Stimulated activated naive CD8-positive, alpha-beta T cell treated with anti-CD3 and anti-CD28 coated beads, Interleukin-15, Interleukin-2, amounts not matched to agents 100 ng/mL and 50 ng/mL, for 24 hours (primary cell): Measurements from ENCODE around the gene PLD2.

Source experiments
- H3K27ac Mint-ChIP-seq: one replicate; pipeline ENCODE4 v1.8.0; 2021; ENCODE audit warnings: mild to moderate bottlenecking, mixed read lengths
- H3K27me3 Mint-ChIP-seq: one replicate; pipeline ENCODE4 v1.8.0; 2021; ENCODE audit warnings: mixed read lengths
- H3K36me3 Mint-ChIP-seq: one replicate; pipeline ENCODE4 v1.8.0; 2021; ENCODE audit warnings: low read depth, mixed read lengths
- H3K4me1 Mint-ChIP-seq: one replicate; pipeline ENCODE4 v1.8.0; 2021; ENCODE audit warnings: low read depth, mixed read lengths
- H3K4me3 Mint-ChIP-seq: one replicate; pipeline ENCODE4 v1.8.0; 2021; ENCODE audit warnings: mild to moderate bottlenecking, mixed read lengths
- H3K9me3 Mint-ChIP-seq: one replicate; pipeline ENCODE4 v1.8.0; 2021; ENCODE audit warnings: mixed read lengths

The PLD2 gene

DNA sequence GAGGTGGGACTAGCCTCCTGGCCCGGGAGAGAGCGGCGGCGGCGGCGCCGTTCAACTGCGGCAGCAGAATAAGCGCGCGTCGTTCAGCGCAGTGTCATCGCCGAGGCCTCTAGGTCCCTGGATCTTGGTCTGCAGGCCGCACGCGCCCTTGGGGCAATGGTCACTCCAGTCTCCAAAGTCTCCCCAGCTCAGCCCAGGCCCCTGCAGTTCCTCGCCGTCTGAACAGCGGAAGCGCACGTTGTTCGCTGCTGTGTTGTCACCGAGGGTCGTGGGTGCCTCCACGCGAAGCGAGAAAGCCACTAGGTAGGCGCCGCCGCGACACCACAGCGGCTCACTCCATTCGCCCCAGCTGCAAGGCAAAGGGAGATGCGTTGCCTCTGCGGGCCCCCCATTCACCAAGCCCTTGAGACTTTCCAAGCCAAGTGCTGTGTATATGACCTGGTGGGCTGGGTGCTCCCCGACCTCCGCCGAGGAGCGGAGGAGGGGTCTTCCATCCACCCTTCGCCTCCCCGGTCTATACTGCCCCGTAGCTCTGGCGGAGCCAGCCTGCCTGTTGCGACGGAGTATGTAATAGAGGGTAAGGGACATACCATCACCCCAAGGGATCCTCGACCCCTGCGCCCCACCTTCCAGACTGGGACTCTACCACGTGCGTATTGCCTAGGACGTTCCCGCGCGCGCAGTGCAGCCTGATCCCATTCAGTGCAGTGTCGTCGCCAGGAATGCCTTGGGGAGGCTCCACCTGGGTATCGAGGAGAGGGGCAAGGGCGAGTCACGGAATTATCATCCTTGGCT, 21.4 kb upstream of the PLD2 start:
- peaks cover 63% of the 10 kb centered on the region for H3K27me3 Mint-ChIP-seq
- peak overlapping the region; percentile 20 for H3K4me3 Mint-ChIP-seq
- no peak overlapping the region for H3K27ac Mint-ChIP-seq
- H3K4me1 Mint-ChIP-seq: peaks cover 23% of the 10 kb centered on the region
- no peaks in the 10 kb centered on the region for H3K9me3 Mint-ChIP-seq
- H3K36me3 Mint-ChIP-seq: no peaks in the 10 kb centered on the region

DNA sequence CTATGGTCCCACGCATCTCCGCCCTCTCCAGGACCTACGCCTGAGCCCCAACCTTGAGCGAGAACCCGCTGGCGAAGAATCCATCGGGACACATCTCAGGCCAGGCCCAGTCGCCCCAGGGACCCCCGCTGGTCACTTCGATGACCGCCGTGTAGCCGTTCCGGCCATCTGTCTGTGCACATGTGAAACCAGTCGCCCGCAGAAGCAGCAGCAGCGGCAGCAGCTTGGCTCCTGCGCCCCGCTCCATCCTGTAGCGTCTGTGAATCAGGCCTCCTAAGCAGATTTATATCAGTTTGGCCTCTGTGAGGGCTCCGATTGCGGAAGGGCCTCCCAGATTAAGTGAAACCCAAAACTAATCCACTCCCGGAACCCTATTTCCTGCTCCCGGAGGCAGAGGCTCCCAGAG, 20.8 kb upstream of the PLD2 start, which contains the start of gene VMO1:
VMO1 (minus strand) TSS at position 259 of the 406 bp plus-strand sequence; CDS start at position 247, 12 bp downstream.
- no peaks in the 10 kb centered on the region for H3K36me3 Mint-ChIP-seq
- no peak within 1 kb of the TSS for H3K27ac Mint-ChIP-seq
- no peaks in the 10 kb centered on the region for H3K9me3 Mint-ChIP-seq
- H3K27me3 Mint-ChIP-seq: peaks cover 59% of the 10 kb centered on the region
- H3K4me1 Mint-ChIP-seq: peaks cover 29% of the 10 kb centered on the region
- H3K4me3 Mint-ChIP-seq: peak within 1 kb of the TSS; percentile 20

DNA sequence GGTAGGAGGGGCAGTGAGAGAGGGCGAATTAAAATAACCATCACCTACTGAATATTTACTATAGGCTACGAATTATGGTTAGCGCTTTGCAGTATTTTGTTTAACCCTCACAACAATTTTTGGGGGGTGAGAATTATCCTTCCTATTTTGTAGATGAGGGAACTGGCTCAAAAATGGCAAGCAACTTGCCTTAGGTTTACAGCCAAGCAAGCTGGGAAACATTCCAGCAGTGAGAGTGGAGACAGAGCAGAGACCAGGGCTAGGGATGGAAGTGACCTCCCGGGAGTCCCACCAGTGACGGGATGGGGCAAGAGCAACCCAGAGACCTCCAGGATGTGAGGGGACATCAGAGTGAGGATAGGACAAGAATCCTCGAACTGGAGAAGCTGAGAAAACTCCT, 20.4 kb upstream of the PLD2 start:
- peaks cover 32% of the 10 kb centered on the region for H3K4me1 Mint-ChIP-seq
- H3K36me3 Mint-ChIP-seq: no peaks in the 10 kb centered on the region
- peaks cover 59% of the 10 kb centered on the region for H3K27me3 Mint-ChIP-seq
- no peaks in the 10 kb centered on the region for H3K9me3 Mint-ChIP-seq
- H3K4me3 Mint-ChIP-seq: no peak overlapping the region
- H3K27ac Mint-ChIP-seq: no peak overlapping the region

DNA sequence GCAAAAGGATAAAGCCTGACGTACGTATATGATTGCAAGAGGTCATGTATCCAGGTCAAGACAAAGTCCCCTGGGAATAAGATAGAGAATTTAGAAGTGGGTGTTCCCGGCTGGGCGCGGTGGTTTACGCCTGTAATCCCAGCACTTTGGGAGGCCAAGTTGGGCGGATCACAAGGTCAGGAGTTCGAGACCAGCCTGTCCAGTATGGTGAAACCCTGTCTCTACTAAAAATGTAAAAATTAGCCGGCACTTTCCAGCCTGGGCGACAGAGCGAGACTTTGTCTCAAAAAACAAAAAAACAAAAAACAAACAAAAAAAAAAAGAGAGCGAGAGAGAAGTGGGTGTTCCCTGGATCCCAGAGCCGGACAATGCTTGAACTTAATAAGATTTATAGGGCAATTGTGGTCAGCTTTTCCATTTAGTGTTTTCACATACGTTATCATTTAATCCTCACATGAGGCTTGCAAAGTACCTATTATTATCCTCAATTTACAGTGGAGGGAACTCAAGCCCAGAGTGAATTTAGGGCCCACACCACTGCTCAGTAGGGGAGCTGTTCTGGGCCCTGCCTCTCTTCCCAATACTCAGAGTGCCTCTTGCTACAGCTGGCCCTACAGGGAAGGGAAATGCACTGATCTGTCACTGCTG, 18.7 kb upstream of the PLD2 start:
- no peaks in the 10 kb centered on the region for H3K9me3 Mint-ChIP-seq
- no peak overlapping the region for H3K27ac Mint-ChIP-seq
- peak overlapping the region; percentile 38 for H3K4me3 Mint-ChIP-seq
- H3K4me1 Mint-ChIP-seq: peaks cover 32% of the 10 kb centered on the region
- peaks cover 50% of the 10 kb centered on the region for H3K27me3 Mint-ChIP-seq
- no peaks in the 10 kb centered on the region for H3K36me3 Mint-ChIP-seq

DNA sequence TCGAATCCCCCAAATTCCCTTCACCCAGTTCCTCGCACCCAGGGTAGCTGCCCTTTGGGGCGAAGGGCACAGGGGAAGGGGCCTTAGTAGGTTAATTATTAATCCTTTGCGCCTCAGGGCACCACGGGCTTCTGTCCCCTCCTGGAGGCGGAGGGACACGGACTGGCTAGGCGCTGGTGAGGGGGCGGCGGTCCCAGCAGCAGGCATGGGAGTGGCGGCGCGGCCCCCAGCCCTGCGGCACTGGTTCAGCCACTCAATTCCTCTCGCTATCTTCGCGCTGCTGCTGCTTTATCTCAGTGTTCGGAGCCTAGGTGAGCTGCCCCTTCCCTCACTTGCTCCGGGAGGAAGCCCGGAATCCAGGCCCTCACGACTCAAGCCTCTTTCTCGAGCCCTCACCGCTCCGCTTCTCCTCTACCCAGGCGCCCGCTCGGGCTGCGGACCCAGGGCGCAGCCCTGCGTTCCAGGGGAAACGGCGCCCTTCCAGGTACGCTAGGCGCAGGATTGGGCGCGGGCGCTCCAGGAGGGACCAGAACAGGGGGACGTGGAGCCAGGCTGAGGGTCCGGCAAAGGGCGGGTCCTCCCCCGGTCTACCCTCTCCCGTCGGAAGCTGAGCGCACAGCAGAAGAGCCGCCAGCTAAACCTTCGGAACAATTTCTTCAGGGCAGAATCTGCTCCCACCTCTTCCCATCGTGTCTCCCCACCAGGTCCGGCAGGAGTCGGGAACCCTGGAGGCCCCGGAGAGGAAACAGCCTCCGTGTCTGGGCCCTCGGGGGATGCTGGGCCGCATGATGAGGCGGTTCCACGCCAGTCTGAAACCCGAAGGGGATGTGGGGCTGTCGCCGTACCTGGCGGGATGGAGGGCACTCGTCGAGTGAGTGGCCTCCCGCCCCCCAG, 17.9 kb upstream of the PLD2 start, which contains the start of gene GLTPD2:
GLTPD2 (plus strand) TSS at position 158 of the 894 bp plus-strand sequence; CDS start at position 206, 48 bp downstream.
- H3K4me3 Mint-ChIP-seq: peak within 1 kb of the TSS; percentile 78
- no peaks in the 10 kb centered on the region for H3K9me3 Mint-ChIP-seq
- H3K36me3 Mint-ChIP-seq: no peaks in the 10 kb centered on the region
- H3K27me3 Mint-ChIP-seq: peaks cover 46% of the 10 kb centered on the region
- H3K27ac Mint-ChIP-seq: no peak within 1 kb of the TSS
- peaks cover 32% of the 10 kb centered on the region for H3K4me1 Mint-ChIP-seq

DNA sequence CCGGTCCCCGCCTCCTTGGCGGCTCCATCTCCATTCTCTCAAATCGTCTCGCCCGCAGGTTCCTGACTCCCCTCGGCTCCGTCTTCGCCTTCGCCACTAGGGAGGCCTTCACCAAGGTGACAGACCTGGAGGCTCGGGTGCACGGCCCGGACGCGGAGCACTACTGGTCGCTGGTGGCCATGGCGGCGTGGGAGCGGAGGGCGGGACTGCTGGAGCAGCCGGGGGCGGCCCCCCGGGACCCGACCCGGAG, 17.3 kb upstream of the PLD2 start:
- H3K36me3 Mint-ChIP-seq: no peaks in the 10 kb centered on the region
- peaks cover 32% of the 10 kb centered on the region for H3K4me1 Mint-ChIP-seq
- peaks cover 40% of the 10 kb centered on the region for H3K27me3 Mint-ChIP-seq
- no peak overlapping the region for H3K27ac Mint-ChIP-seq
- H3K4me3 Mint-ChIP-seq: peak overlapping the region; percentile 78
- H3K9me3 Mint-ChIP-seq: no peaks in the 10 kb centered on the region

DNA sequence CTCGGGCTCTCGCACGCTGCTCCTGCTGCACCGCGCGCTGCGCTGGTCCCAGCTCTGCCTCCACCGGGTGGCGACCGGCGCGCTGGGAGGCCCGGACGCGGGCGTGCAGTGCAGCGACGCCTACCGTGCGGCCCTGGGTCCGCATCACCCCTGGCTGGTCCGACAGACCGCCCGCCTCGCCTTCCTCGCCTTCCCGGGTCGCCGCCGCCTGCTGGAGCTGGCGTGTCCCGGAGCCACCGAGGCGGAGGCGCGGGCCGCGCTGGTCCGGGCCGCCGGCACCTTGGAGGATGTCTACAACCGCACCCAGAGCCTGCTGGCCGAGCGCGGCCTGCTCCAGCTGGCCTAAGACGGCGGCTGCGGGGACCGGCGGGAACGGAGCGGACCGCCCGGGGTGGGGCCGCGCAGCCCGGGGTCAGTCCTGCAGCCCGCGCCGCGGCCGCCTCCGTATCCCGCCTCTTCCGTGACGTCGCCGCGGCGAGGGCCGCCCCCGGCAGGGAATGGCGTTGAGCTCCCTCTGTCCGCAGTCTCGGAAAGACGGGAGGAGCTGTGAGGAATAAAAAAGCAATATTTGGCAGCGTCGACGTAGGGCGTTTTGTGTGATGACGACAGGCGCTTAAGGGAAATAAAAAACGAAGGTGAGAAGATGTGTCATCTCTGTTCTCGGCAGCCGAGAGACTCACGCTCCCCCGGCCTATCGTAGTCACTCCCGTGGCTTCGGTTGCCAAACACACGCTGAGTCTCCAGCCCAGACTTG, 16.8 kb upstream of the PLD2 start:
- Mint-ChIP-seq H3K27ac (peak overlapping the region; percentile 70), H3K4me3 (peak overlapping the region; percentile 78), H3K27me3 (peaks cover 37% of the 10 kb centered on the region), H3K9me3 (no peaks in the 10 kb centered on the region), H3K36me3 (no peaks in the 10 kb centered on the region), H3K4me1 (peaks cover 32% of the 10 kb centered on the region)

DNA sequence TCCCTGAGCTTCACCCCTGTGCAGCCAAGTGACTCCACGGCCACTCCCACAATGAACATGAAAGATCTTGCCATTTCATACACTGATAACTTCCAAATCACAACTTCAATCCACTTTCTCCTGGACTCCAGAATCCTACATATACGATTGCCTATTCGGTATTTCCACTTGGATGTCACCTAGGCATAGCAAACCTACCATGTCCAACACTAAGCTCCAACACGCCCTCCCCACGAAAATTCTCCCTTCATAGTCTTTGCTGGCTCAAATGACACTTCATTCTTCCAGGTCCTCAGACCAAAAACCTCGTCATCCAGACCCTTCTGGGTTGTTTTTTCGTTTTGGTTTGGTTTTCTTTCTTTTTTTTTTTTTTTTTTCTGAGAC, 16.3 kb upstream of the PLD2 start:
- Mint-ChIP-seq H3K36me3 (no peaks in the 10 kb centered on the region), H3K4me3 (peak overlapping the region; percentile 75), H3K4me1 (peaks cover 27% of the 10 kb centered on the region), H3K27me3 (peaks cover 33% of the 10 kb centered on the region), H3K9me3 (no peaks in the 10 kb centered on the region), H3K27ac (peak overlapping the region; percentile 70)

DNA sequence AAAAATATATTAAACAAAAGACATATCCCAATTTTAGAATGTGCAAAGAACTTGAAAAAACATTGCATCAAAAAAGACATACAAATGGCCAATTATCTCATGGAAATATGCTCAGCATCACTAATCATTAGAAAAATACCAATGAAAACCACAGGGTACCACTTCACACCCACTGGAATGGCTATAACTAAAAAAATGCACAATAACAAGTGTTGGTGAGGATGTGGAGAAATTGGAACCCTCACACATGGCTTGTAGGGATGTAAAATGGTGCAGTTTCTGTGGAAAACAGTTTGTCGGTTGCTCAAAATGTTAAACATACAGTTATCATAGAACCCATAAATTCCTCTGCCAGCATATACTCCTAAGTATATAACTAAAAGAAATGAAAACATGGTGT, 11.8 kb upstream of the PLD2 start:
- H3K27ac Mint-ChIP-seq: peak overlapping the region; percentile 98
- H3K4me3 Mint-ChIP-seq: peak overlapping the region; percentile 100
- peaks cover 14% of the 10 kb centered on the region for H3K36me3 Mint-ChIP-seq
- H3K27me3 Mint-ChIP-seq: peaks cover 4% of the 10 kb centered on the region
- H3K9me3 Mint-ChIP-seq: no peaks in the 10 kb centered on the region
- peaks cover 24% of the 10 kb centered on the region for H3K4me1 Mint-ChIP-seq

DNA sequence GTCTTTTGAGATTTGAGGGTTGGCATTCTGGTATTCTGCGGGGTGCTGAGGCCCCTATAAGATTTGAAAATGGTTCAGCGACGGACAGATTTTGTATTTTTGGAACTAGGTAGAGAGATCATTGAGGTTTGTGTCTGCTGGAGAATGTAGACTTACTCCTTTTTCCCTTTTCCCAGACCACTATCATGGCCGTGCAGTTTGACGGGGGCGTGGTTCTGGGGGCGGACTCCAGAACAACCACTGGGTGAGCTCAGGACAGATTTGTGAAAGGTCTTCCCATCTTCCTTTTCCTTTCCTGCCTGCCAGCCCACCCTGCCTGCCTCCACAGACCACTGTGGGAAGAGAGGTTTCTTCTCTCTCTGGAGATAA, 10.4 kb upstream of the PLD2 start:
- Mint-ChIP-seq H3K27ac (peak overlapping the region; percentile 98), H3K27me3 (peaks cover 4% of the 10 kb centered on the region), H3K36me3 (peaks cover 22% of the 10 kb centered on the region), H3K4me1 (peaks cover 21% of the 10 kb centered on the region), H3K9me3 (no peaks in the 10 kb centered on the region), H3K4me3 (peak overlapping the region; percentile 100)

DNA sequence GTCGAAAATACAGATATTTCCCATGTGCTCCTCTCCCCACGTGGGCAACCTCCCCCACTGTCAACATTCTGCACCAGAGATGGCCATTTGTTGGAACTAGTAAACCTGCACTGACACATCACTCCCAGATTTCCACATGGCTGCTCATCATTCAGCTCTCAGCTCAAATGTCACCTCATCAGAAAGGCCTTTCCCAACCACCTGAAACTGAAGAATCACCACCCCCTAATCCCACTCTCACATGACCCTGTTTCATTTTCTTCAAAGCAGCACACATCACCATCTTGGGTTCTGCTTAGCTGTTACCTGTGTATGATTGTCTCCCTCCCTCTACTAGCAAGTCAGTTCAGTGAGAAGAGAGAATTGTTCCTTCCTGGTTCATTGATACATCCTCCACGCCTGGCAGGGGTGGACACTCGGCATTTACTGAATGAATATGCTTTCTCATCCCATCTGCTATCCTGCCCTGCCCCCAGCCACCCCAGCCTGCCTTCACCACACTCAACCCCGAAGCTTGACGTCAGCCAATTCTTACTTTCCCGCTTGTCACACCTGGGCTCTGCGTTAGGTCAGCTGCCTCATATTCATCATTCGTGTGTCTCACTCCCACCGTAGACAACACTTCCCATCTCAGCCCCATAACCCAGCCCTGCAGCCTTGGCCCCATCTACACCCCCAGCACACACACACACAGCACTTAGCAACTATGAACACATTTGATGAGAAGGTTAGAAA, 6.3 kb upstream of the PLD2 start:
- Mint-ChIP-seq H3K4me3 (no peak overlapping the region), H3K36me3 (peaks cover 22% of the 10 kb centered on the region), H3K9me3 (no peaks in the 10 kb centered on the region), H3K4me1 (peaks cover 21% of the 10 kb centered on the region), H3K27ac (peak overlapping the region; percentile 10), H3K27me3 (no peaks in the 10 kb centered on the region)

DNA sequence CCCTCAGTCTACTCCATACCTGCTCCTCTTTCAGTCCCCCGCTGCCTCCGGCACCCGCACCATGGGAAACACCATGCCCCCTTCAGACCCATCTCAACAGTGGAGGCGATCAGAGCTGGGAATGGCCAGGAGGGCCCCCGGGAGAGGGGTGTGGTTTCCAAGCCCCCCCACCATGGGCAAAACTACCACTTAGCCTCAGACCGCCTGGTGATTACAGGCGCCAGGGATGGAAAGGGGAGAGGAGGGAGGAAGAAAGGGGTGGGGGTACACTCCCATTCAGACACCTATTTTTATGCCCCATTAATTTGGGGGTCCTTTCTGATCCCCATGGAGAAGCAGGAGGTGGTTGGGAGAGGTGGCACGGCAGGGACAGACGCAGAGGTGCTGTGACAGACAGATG, 4.7 kb upstream of the PLD2 start, which contains the start of gene C17orf114:
C17orf114 (minus strand) TSS at position 101 of the 400 bp plus-strand sequence.
- peaks cover 15% of the 10 kb centered on the region for H3K4me1 Mint-ChIP-seq
- H3K9me3 Mint-ChIP-seq: no peaks in the 10 kb centered on the region
- H3K36me3 Mint-ChIP-seq: peaks cover 22% of the 10 kb centered on the region
- no peak within 1 kb of the TSS for H3K27ac Mint-ChIP-seq
- no peaks in the 10 kb centered on the region for H3K27me3 Mint-ChIP-seq
- no peak within 1 kb of the TSS for H3K4me3 Mint-ChIP-seq

DNA sequence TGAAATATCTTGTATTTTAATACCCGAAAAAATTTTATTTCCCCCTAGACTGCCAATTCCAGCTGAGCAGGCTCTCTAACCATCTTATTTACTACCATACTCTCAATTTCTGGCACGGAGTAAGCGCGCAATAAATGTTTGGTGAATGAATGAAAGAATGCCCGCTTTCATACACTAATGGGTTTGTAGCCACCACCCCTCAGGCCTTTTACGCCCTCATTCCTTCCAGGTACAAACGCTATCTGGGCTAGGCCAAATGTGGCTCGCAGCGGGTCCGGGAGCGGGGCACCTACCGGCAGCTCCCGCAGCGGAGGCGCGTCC, 536 bp upstream of the PLD2 start:
- H3K4me3 Mint-ChIP-seq: peak overlapping the region; percentile 77
- H3K27ac Mint-ChIP-seq: no peak overlapping the region
- H3K4me1 Mint-ChIP-seq: peaks cover 11% of the 10 kb centered on the region
- no peaks in the 10 kb centered on the region for H3K36me3 Mint-ChIP-seq
- no peaks in the 10 kb centered on the region for H3K27me3 Mint-ChIP-seq
- H3K9me3 Mint-ChIP-seq: no peaks in the 10 kb centered on the region
